Calu3 (cell line): ENCODE measurements around the gene REN. TPM values are rescaled to one million over a fixed set of nuclear protein-coding genes. Genes with fewer than 3 reads are reported as not detected.

Source experiments
- BruUV-seq: library from RNA; stranded (reverse); fragments of 400-500 nt; replicated peaks from 2 replicates; lab custom pipeline; 2021; lab: Mats Ljungman, UMichigan
- CTCF ChIA-PET: fragments of 300-600 bp; sonication (Branson Sonifier 250); formaldehyde crosslinking; loops from one replicate; lab custom pipeline; 2022; ENCODE audit warnings: antibody characterized with exemption; lab: Charles Lee
- DNase-seq: peaks from one replicate; pipeline ENCODE4 v3.0.0; 2022
- H3K27ac Mint-ChIP-seq: one replicate; pipeline ENCODE4 v1.8.0; 2022; ENCODE audit warnings: mixed read lengths; ENCODE audit not compliant: unreplicated experiment
- H3K27me3 Mint-ChIP-seq: one replicate; pipeline ENCODE4 v1.8.0; 2022; ENCODE audit warnings: mixed read lengths; ENCODE audit not compliant: unreplicated experiment
- H3K36me3 Mint-ChIP-seq: one replicate; pipeline ENCODE4 v1.8.0; 2022; ENCODE audit warnings: mild to moderate bottlenecking, moderate library complexity, mixed read lengths; ENCODE audit not compliant: insufficient read depth, unreplicated experiment
- H3K4me1 Mint-ChIP-seq: one replicate; pipeline ENCODE4 v1.8.0; 2022; ENCODE audit warnings: mild to moderate bottlenecking, low read depth, mixed read lengths; ENCODE audit not compliant: unreplicated experiment
- H3K4me3 Mint-ChIP-seq: one replicate; pipeline ENCODE4 v1.8.0; 2022; ENCODE audit warnings: mild to moderate bottlenecking, low read depth, moderate library complexity, mixed read lengths; ENCODE audit not compliant: unreplicated experiment
- H3K9me3 Mint-ChIP-seq: one replicate; pipeline ENCODE4 v1.8.0; 2022; ENCODE audit warnings: low read depth, mixed read lengths; ENCODE audit not compliant: unreplicated experiment
- intact Hi-C: fragments of 100-400 bp; cut with micrococcal nuclease; formaldehyde crosslinking; loops from one replicate; pipeline ENCODE4 v1.10.0; 2022; ENCODE audit not compliant: unreplicated experiment
- total RNA-seq: library from RNA; stranded (reverse); gene quantifications from 2 replicates; pipeline ENCODE4 v1.2.3, GENCODE V29; 2022
- TF ChIP-seq, protein P1 (sequence below): fragments of 200-600 bp; IDR thresholded peaks from one replicate; pipeline ENCODE4 v1.8.0; 2022; ENCODE audit warnings: antibody characterized with exemption; ENCODE audit not compliant: unreplicated experiment

Gene REN
- total RNA-seq, 1 experiment from 2014 or later: not detected

- DNase-seq: no peak
- intact Hi-C loops: no loop called here
- Mint-ChIP-seq H3K9me3 (peaks cover 3% of the 10 kb centered on the region), H3K4me3 (no peak overlapping the region), H3K4me1 (no peaks in the 10 kb centered on the region), H3K27ac (no peak overlapping the region), H3K36me3 (peaks cover 8% of the 10 kb centered on the region), H3K27me3 (no peaks in the 10 kb centered on the region)
- BruUV-seq: no TSS peak
- TF ChIP-seq, protein P1, sequence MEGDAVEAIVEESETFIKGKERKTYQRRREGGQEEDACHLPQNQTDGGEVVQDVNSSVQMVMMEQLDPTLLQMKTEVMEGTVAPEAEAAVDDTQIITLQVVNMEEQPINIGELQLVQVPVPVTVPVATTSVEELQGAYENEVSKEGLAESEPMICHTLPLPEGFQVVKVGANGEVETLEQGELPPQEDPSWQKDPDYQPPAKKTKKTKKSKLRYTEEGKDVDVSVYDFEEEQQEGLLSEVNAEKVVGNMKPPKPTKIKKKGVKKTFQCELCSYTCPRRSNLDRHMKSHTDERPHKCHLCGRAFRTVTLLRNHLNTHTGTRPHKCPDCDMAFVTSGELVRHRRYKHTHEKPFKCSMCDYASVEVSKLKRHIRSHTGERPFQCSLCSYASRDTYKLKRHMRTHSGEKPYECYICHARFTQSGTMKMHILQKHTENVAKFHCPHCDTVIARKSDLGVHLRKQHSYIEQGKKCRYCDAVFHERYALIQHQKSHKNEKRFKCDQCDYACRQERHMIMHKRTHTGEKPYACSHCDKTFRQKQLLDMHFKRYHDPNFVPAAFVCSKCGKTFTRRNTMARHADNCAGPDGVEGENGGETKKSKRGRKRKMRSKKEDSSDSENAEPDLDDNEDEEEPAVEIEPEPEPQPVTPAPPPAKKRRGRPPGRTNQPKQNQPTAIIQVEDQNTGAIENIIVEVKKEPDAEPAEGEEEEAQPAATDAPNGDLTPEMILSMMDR: no peak
- CTCF ChIA-PET: no interaction called here
Measured at GRCh38 chr1:204169858-204170257, 3.7 kb upstream of the REN start.

DNA sequence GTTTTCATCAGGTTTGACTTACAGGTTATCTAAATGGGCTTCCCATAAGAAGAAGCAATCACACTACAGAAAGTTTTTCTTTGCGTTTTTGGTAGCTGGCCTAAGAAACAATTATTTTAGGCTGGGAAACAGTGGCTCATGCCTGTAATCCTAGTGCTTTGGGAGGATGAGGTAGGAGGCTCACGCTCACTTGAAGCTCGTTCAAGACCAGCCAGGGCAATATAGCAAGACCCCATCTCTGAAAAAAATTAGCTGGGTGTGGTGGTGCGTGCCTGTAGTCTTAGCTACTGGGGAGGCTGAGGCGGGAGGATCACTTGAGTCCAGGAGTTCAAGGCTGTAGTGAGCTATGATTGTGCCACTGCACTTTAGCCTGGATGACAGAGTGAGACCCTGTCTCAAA lies 1.6 kb upstream of the REN start:
- H3K4me3 Mint-ChIP-seq: no peak overlapping the region
- DNase-seq: no peak
- peaks cover 3% of the 10 kb centered on the region for H3K9me3 Mint-ChIP-seq
- TF ChIP-seq, protein P1: no peak
- no peaks in the 10 kb centered on the region for H3K4me1 Mint-ChIP-seq
- H3K27ac Mint-ChIP-seq: no peak overlapping the region
- peaks cover 8% of the 10 kb centered on the region for H3K36me3 Mint-ChIP-seq
- no peaks in the 10 kb centered on the region for H3K27me3 Mint-ChIP-seq
- no TSS peak for BruUV-seq
- CTCF ChIA-PET: interaction anchor here (1.9 kb wide), 1 partner anchor 31 kb away, joined by 5 read pairs; no protein-coding TSS in a partner anchor
- intact Hi-C loops: no loop called here

DNA sequence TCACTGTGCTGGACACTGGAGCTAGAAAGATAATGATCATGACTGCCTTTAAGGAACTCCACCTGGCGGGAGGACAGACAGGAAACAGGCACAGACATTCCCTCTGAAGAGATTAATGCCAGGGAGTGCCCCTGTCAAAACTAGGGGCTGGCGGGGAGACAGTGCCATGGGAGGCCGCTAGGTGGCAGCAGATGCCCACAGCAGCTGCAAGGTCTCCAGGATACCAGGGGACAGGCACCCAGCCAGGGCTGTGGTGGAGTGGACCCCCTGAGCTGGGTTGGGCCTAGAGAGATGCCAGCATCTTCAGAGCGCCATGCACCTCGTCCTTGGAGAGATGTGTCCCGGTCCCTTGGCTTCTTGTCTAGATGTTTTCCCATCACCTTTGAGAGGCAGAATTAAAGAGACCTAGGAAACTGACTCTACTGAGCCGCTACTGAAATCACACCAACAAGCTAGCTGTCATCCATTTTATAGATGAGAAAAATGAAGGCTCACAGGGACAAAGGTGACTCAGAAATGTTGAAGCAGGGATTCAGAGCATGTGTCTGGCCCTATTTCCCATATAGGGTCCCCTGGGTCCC lies 3.6 kb downstream of the REN start:
- H3K4me1 Mint-ChIP-seq: no peaks in the 10 kb centered on the region
- peaks cover 3% of the 10 kb centered on the region for H3K9me3 Mint-ChIP-seq
- H3K27me3 Mint-ChIP-seq: peaks cover 15% of the 10 kb centered on the region
- no peaks in the 10 kb centered on the region for H3K36me3 Mint-ChIP-seq
- H3K4me3 Mint-ChIP-seq: no peak overlapping the region
- no peak overlapping the region for H3K27ac Mint-ChIP-seq
- DNase-seq: peak; percentile 94
- intact Hi-C loops: loop anchor here (1.0 kb wide), 4 partner anchors 36 to 301 kb away; partner anchors contain the start of gene SNRPE
- CTCF ChIA-PET: interaction anchor here (0.7 to 2.9 kb wide), 18 partner anchors 11 to 302 kb away, joined by 3 to 58 read pairs (median 6); partner anchors contain the start of genes ETNK2, GOLT1A, KISS1 and SNRPE
- BruUV-seq: no TSS peak
- TF ChIP-seq, protein P1: peak; percentile 99

- Mint-ChIP-seq H3K4me3 (no peak overlapping the region), H3K9me3 (no peaks in the 10 kb centered on the region), H3K27me3 (peaks cover 22% of the 10 kb centered on the region), H3K27ac (no peak overlapping the region), H3K4me1 (no peaks in the 10 kb centered on the region), H3K36me3 (peaks cover 3% of the 10 kb centered on the region)
- no TSS peak for BruUV-seq
- intact Hi-C loops: loop anchor here (1.0 kb wide), 4 partner anchors 36 to 301 kb away; partner anchors contain the start of gene SNRPE
- DNase-seq: no peak
- CTCF ChIA-PET: interaction anchor here (0.8 to 2.9 kb wide), 16 partner anchors 10 to 301 kb away, joined by 3 to 58 read pairs (median 6); partner anchors contain the start of genes ETNK2, GOLT1A, KISS1 and SNRPE
- TF ChIP-seq, protein P1: no peak
Measured at GRCh38 chr1:204161609-204162493, 4.3 kb downstream of the REN start.
